A673 (cell line): ENCODE measurements around the gene AMPH.

Experiments used
- CTCF ChIP-seq: fragments of 300-800, 200-600 bp; sonication (generic); conservative IDR thresholded peaks from 2 replicates; pipeline ENCODE4 v1.5.1; 2017; ENCODE audit warnings: low read depth, mild to moderate bottlenecking, antibody characterized with exemption, low read length, moderate library complexity, mixed read lengths
- EZH2 ChIP-seq: fragments of 200-600 bp; sonication (generic); IDR thresholded peaks from 2 replicates; pipeline ENCODE4 v1.6.1; 2017; ENCODE audit warnings: borderline replicate concordance, low read depth, mild to moderate bottlenecking, mixed read lengths, antibody characterized with exemption, low read length; ENCODE audit not compliant: poor library complexity, severe bottlenecking

DNA sequence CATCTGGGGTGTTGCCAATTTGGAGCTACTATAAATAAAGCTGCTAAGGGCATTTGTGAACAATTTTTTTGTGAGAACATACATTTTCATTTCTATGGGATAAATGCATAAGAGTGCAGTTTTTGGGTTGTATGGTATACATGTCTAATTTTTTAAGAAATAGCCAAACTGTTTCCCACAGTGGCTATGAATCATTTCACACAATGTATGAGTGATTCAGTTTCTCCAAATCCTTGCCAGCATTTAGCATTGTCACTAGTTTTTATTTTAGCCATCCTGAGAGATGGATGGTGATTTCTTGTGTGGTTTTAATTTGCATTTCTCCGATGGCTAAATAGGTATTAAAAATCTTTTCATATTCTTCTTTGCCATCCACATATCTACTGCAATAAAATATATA lies 105.3 kb downstream of the AMPH start:
- TF ChIP-seq CTCF (no peak), EZH2 (no peak)
